Prostate gland (tissue), 2 donors: ENCODE measurements around the gene GPR137.

Experiments used
- POLR2A ChIP-seq: fragments of 450-650 bp; IDR thresholded peaks from one replicate; pipeline ENCODE4 v1.6.1; 2016; ENCODE audit warnings: antibody characterized with exemption, mild to moderate bottlenecking
- POLR2AphosphoS5 ChIP-seq: sonication (generic); formaldehyde crosslinking; IDR thresholded peaks from one replicate; pipeline ENCODE4 v1.6.1; 2017; ENCODE audit warnings: antibody characterized with exemption
- TF ChIP-seq, protein P1 (sequence below), 4 experiments: fragments of 200-600 bp in 2 of 4; fragments of 450-650 bp in 2 of 4; sonication (generic) in 2 of 4; IDR thresholded peaks; 1 replicate in 3 of 4; 2 replicates in 1 of 4; pipeline ENCODE4 v1.5.1; 2016 to 2019; ENCODE audit warnings: antibody characterized with exemption in 4 of 4, mild to moderate bottlenecking in 2 of 4, moderate library complexity in 2 of 4

- TF ChIP-seq, protein P1, sequence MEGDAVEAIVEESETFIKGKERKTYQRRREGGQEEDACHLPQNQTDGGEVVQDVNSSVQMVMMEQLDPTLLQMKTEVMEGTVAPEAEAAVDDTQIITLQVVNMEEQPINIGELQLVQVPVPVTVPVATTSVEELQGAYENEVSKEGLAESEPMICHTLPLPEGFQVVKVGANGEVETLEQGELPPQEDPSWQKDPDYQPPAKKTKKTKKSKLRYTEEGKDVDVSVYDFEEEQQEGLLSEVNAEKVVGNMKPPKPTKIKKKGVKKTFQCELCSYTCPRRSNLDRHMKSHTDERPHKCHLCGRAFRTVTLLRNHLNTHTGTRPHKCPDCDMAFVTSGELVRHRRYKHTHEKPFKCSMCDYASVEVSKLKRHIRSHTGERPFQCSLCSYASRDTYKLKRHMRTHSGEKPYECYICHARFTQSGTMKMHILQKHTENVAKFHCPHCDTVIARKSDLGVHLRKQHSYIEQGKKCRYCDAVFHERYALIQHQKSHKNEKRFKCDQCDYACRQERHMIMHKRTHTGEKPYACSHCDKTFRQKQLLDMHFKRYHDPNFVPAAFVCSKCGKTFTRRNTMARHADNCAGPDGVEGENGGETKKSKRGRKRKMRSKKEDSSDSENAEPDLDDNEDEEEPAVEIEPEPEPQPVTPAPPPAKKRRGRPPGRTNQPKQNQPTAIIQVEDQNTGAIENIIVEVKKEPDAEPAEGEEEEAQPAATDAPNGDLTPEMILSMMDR (IDR thresholded peaks at IDR 0.05): no peak
- TF ChIP-seq POLR2AphosphoS5 (no peak), POLR2A (no peak)
Measured at GRCh38 chr11:64247729-64248531, 37.7 kb upstream of the GPR137 start.
